Adrenal gland (tissue), 12 donors: ENCODE data around the gene GRIP1. TPM values are rescaled to one million over a fixed set of nuclear protein-coding genes. Genes with fewer than 3 reads are reported as not detected.

Experiments used
- DNase-seq, 7 donors: peaks; one replicate each; pipeline ENCODE4 v3.0.0-alpha.2; 2019 to 2020
- H3K27ac ChIP-seq, 5 donors: fragments of 200-600 bp; sonication (generic) in 4 of 5; 1 replicate in 3 of 5; 2 replicates in 2 of 5; pipeline versions ENCODE4 v1.5.1 to v1.8.0; 2016 to 2020; ENCODE audit warnings: mild to moderate bottlenecking in 1 of 5
- H3K27me3 ChIP-seq: fragments of 200-600 bp; 2 replicates; pipeline ENCODE4 v1.8.0; 2021
- H3K36me3 ChIP-seq, 2 donors: fragments of 200-600 bp; replicated peaks in 1 of 2; 1 replicate in 1 of 2; 2 replicates in 1 of 2; pipeline versions ENCODE4 v1.5.1 to v1.8.0; 2018 to 2022
- H3K4me1 ChIP-seq, 2 donors: fragments of 200-600 bp; replicated peaks in 1 of 2; 1 replicate in 1 of 2; 2 replicates in 1 of 2; pipeline versions ENCODE4 v1.5.1 to v1.8.0; 2018 to 2021
- H3K4me3 ChIP-seq, 4 donors: fragments of 200-600 bp; sonication (generic) in 3 of 4; one replicate each; pipeline ENCODE4 v1.5.1; 2016 to 2018
- H3K9me3 ChIP-seq, 3 donors: fragments of 200-600 bp; sonication (generic) in 1 of 3; replicated peaks in 1 of 3; 1 replicate in 2 of 3; 2 replicates in 1 of 3; pipeline versions ENCODE4 v1.5.1 to v1.8.0; 2016 to 2021
- CTCF ChIP-seq, 6 experiments: fragments of 450-650 bp in 4 of 6; fragments of 200-600 bp in 2 of 6; sonication (generic) in 1 of 6; IDR thresholded peaks; 1 replicate in 5 of 6; 2 replicates in 1 of 6; pipeline versions ENCODE4 v1.5.1 to v1.8.0; 2016 to 2021; ENCODE audit warnings: antibody characterized with exemption in 6 of 6, mild to moderate bottlenecking in 2 of 6, moderate library complexity in 1 of 6
- POLR2A ChIP-seq, 2 donors: fragments of 450-650 bp; IDR thresholded peaks; one replicate each; pipeline ENCODE4 v1.6.1; 2017; ENCODE audit warnings: antibody characterized with exemption in 2 of 2, mild to moderate bottlenecking in 2 of 2, moderate library complexity in 1 of 2
- WGBS, 4 donors: extraction: QIAGEN DNeasy Blood & Tissue Kit in 2 of 4; methylation state at CpG; one replicate each; pipeline versions ENCODE4 v1.1.5 to v1.1.7; 2013 to 2017; 5-methylcytosine and 5-hydroxymethylcytosine counted together
- intact Hi-C, 2 donors: fragments of 100-400 bp; cut with DNase I; formaldehyde crosslinking; loops; one replicate each; pipeline versions ENCODE4 v1.14.1 to v1.15.0; 2022 to 2023
- polyA plus RNA-seq, 3 donors: library from polyadenylated mRNA; stranded (reverse); fragments of 200-250 nt in 2 of 3; fragments of 350-450 nt in 1 of 3; fragmentation: Illumina TruSeq in 1 of 3; extraction: RNeasy Lipid Tissue Mini Kit (QIAGEN cat#74804) in 1 of 3; gene quantifications; one replicate each; pipeline ENCODE4 v1.2.3, GENCODE V29; 2013 to 2014
- total RNA-seq, 9 donors: library from RNA; depleted of rRNA in 4 of 9; stranded (reverse); fragments of >200 nt in 4 of 9; fragments of 120-200 nt in 1 of 9; fragmentation: NEBNext Ultra II Directional in 1 of 9; extraction: Animal tissue kit (Norgen Biotek cat#: 25700) in 1 of 9; gene quantifications; one replicate each; pipeline versions ENCODE4 v1.1.0 to v1.2.4, GENCODE V29; 2013 to 2023
- donor health status: healthy with polysubstance abuse.
- donor health status: Bipolar disorder and iron deficiency.
- donor health status: DM: yes; HTN: yes; CAD: no.
- donor health status: DM: no; HTN: no; CAD: no.
- donor health status: DM: no; HTN: no; CAD: no.
- donor health status: DM: yes; HTN: yes; CAD: no.

Gene GRIP1
- total and polyA plus RNA-seq, 12 donors = 0.54 to 10.8 (median 2.4) TPM

GRCh38 chr12:66555113-66555512 is 123.8 kb downstream of the GRIP1 start:
- intact Hi-C loops = no loop called here
- TF ChIP-seq POLR2A (IDR thresholded peaks at IDR 0.05) (no peak), CTCF (IDR thresholded peaks at IDR 0.05) (no peak)
- H3K9me3 ChIP-seq = no peaks in the 10 kb centered on the region
- 81 to 93% (median 88%) methylated on average over 3 of the region's 3 CpGs for WGBS, 4 donors
- no peak overlapping the region for H3K27ac ChIP-seq
- no peaks in the 10 kb centered on the region for H3K36me3 ChIP-seq
- DNase-seq = no peak
- H3K4me3 ChIP-seq = no peak overlapping the region
- H3K4me1 ChIP-seq = no peaks in the 10 kb centered on the region
- no peaks in the 10 kb centered on the region for H3K27me3 ChIP-seq

GRCh38 chr12:66552716-66553115 is 126.2 kb downstream of the GRIP1 start:
- no peak for DNase-seq
- no peaks in the 10 kb centered on the region for H3K36me3 ChIP-seq
- no peaks in the 10 kb centered on the region for H3K4me1 ChIP-seq
- H3K4me3 ChIP-seq = no peak overlapping the region
- no peak for TF ChIP-seq POLR2A (IDR thresholded peaks at IDR 0.05)
- TF ChIP-seq CTCF (IDR thresholded peaks at IDR 0.05) = no peak
- no peak overlapping the region for H3K27ac ChIP-seq
- H3K9me3 ChIP-seq = no peaks in the 10 kb centered on the region
- H3K27me3 ChIP-seq = no peaks in the 10 kb centered on the region
- intact Hi-C loops = no loop called here

- Histone ChIP-seq H3K36me3 (no peaks in the 10 kb centered on the region), H3K4me1 (no peaks in the 10 kb centered on the region), H3K4me3 (no peak overlapping the region), H3K27ac (no peak overlapping the region), H3K9me3 (no peaks in the 10 kb centered on the region), H3K27me3 (no peaks in the 10 kb centered on the region)
- TF ChIP-seq CTCF (IDR thresholded peaks at IDR 0.05) (no peak), POLR2A (IDR thresholded peaks at IDR 0.05) (no peak)
- intact Hi-C loops = no loop called here
- WGBS, 4 donors = 78 to 84% (median 81%) methylated on average over 5 of the region's 5 CpGs
- no peak for DNase-seq
Observed at GRCh38 chr12:66550626-66551025, 128.2 kb downstream of the GRIP1 start.

- H3K9me3 ChIP-seq = no peaks in the 10 kb centered on the region
- H3K36me3 ChIP-seq = no peaks in the 10 kb centered on the region
- H3K4me1 ChIP-seq = no peaks in the 10 kb centered on the region
- no peak overlapping the region for H3K27ac ChIP-seq
- 50 to 57% (median 53%) methylated on average over 2 of the region's 2 CpGs for WGBS, 4 donors
- H3K4me3 ChIP-seq = no peak overlapping the region
- no peak for TF ChIP-seq CTCF (IDR thresholded peaks at IDR 0.05)
- TF ChIP-seq POLR2A (IDR thresholded peaks at IDR 0.05) = no peak
- DNase-seq = no peak
- no peaks in the 10 kb centered on the region for H3K27me3 ChIP-seq
- intact Hi-C loops = no loop called here
Observed at GRCh38 chr12:66549050-66549389, 129.9 kb downstream of the GRIP1 start.
